ENCODE measurements around the gene MRM2. TPM values are rescaled to one million over a fixed set of nuclear protein-coding genes. Genes with fewer than 3 reads are reported as not detected.

MRM2 gene
- total RNA-seq, 4 donors from 2014 or later: 16.0 to 21.9 (median 17.8) TPM

DNA sequence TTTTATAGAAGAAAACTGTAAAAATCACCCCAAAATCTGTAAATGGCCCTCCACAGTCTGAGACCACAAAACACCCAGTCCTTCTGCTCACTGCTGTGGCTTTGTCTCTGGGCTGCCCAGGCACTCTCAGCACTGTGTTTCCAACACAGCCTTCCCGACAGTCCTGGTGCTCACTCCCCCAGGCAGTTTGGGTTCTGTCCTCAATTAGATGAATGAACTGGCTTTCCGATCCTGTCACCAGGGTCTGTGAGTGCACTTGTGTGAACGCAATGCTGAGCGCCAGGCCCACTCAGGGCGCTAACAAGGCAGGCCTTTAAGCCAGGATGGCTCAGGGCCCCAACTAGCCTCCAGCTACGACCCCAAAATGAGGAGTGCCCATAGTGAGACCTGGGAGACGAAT, 12.5 kb downstream of the MRM2 start:
- TF ChIP-seq POLR2A (IDR thresholded peaks at IDR 0.05) (no peak), EP300 (IDR thresholded peaks at IDR 0.05) (no peak), POLR2AphosphoS5 (IDR thresholded peaks at IDR 0.05) (no peak)
- TF ChIP-seq, protein P1, sequence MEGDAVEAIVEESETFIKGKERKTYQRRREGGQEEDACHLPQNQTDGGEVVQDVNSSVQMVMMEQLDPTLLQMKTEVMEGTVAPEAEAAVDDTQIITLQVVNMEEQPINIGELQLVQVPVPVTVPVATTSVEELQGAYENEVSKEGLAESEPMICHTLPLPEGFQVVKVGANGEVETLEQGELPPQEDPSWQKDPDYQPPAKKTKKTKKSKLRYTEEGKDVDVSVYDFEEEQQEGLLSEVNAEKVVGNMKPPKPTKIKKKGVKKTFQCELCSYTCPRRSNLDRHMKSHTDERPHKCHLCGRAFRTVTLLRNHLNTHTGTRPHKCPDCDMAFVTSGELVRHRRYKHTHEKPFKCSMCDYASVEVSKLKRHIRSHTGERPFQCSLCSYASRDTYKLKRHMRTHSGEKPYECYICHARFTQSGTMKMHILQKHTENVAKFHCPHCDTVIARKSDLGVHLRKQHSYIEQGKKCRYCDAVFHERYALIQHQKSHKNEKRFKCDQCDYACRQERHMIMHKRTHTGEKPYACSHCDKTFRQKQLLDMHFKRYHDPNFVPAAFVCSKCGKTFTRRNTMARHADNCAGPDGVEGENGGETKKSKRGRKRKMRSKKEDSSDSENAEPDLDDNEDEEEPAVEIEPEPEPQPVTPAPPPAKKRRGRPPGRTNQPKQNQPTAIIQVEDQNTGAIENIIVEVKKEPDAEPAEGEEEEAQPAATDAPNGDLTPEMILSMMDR (IDR thresholded peaks at IDR 0.05): no peak
- no peaks in the 10 kb centered on the region for H3K27me3 ChIP-seq
- ATAC-seq: no peak
- no peak overlapping the region for H3K27ac ChIP-seq
- no peaks in the 10 kb centered on the region for H3K9me3 ChIP-seq
- WGBS, 2 donors (ENCODE audit: low coverage in 1 of 2): 71 to 80% methylated on average over 1 of the region's 7 CpGs
- no peak overlapping the region for H3K4me3 ChIP-seq
- H3K36me3 ChIP-seq: peaks cover 0 to 61% of the 10 kb centered on the region in 2 donors
- peaks cover 0 to 41% (median 15%) of the 10 kb centered on the region in 3 donors for H3K4me1 ChIP-seq

DNA sequence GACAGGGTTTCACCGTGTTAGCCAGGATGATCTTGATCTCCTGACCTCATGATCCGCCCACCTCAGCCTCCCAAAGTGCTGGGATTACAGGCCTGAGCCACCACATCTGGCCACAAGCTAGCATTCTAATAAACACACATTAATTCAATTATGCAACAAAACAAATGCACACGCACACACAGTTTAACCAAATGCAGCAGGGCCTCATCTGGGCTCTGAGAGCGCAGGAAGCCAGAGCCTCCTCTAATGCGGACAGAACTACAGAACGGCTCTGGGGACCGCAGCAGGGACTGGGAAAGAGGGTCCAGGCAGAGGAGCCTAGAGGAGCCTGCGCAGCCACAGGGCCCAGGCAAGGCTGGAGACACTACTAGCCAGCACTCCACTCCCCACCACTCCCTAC, 13.1 kb downstream of the MRM2 start:
- TF ChIP-seq POLR2AphosphoS5 (IDR thresholded peaks at IDR 0.05) (no peak), EP300 (IDR thresholded peaks at IDR 0.05) (no peak), POLR2A (IDR thresholded peaks at IDR 0.05) (no peak)
- TF ChIP-seq, protein P1 (IDR thresholded peaks at IDR 0.05): no peak
- Histone ChIP-seq H3K36me3 (peaks cover 0 to 62% of the 10 kb centered on the region in 2 donors), H3K27me3 (no peaks in the 10 kb centered on the region), H3K9me3 (no peaks in the 10 kb centered on the region), H3K4me3 (no peak overlapping the region), H3K4me1 (peaks cover 0 to 41% (median 15%) of the 10 kb centered on the region in 3 donors), H3K27ac (no peak overlapping the region)
- 60 to 63% methylated on average over 1 to 4 of the region's 8 CpGs for WGBS, 2 donors (ENCODE audit: low coverage in 1 of 2)
- ATAC-seq: no peak

DNA sequence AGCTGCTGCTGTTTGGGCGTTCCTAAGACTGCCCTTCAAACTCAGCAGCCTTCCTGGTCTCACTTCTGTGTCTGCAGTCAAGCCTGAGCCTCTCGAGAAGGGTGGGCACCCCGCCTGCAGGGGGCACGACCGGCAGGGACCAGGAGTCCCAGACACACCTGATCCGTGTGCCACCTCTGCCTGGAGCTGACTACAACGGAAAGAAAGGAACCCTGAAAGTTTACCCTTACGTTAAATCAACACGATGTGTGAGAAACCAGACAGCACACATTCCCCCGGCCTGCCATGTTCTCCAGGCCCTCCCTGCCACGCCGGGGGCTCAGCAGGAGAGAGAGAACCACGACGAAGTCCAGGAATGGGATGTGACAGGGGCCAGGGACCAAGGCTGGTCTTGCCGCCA, 14.3 kb downstream of the MRM2 start:
- H3K4me1 ChIP-seq: peaks cover 0 to 35% (median 15%) of the 10 kb centered on the region in 3 donors
- ATAC-seq: no peak
- H3K4me3 ChIP-seq: no peak overlapping the region
- TF ChIP-seq POLR2AphosphoS5 (IDR thresholded peaks at IDR 0.05) (no peak), EP300 (IDR thresholded peaks at IDR 0.05) (no peak), POLR2A (IDR thresholded peaks at IDR 0.05) (no peak)
- TF ChIP-seq, protein P1 (IDR thresholded peaks at IDR 0.05): no peak
- H3K9me3 ChIP-seq: no peaks in the 10 kb centered on the region
- WGBS, 2 donors (ENCODE audit: low coverage in 1 of 2): 100% methylated on average over 3 of the region's 15 CpGs; no CpG with 5 or more reads in 1 of the 2 donors
- H3K27me3 ChIP-seq: no peaks in the 10 kb centered on the region
- H3K36me3 ChIP-seq: peaks cover 0 to 74% of the 10 kb centered on the region in 2 donors
- H3K27ac ChIP-seq: no peak overlapping the region

DNA sequence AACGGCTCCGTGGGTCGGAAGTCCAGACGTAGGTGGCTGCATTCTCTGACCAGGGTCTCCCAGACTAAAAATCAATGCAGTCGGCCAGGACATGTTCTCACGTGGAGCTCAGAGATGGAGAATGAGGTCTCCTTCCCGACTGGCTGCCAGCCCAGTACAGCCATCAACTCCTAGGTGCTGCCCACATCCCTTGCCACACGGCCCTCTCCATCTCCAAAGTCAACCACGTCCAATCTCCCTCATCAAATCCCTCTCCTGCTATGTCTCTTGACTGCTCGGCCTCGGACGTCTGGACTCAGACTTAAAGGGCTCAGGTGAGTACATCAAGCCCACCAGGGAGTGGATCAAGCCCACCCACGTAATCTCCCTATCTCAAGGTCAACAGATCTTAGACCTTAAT, 16.2 kb downstream of the MRM2 start:
- H3K4me3 ChIP-seq: no peak overlapping the region
- 95 to 100% methylated on average over 1 to 10 of the region's 13 CpGs for WGBS, 2 donors (ENCODE audit: low coverage in 1 of 2)
- no peaks in the 10 kb centered on the region for H3K27me3 ChIP-seq
- H3K36me3 ChIP-seq: peaks cover 0 to 93% of the 10 kb centered on the region in 2 donors
- TF ChIP-seq EP300 (IDR thresholded peaks at IDR 0.05) (no peak), POLR2A (IDR thresholded peaks at IDR 0.05) (no peak), POLR2AphosphoS5 (IDR thresholded peaks at IDR 0.05) (no peak)
- TF ChIP-seq, protein P1 (IDR thresholded peaks at IDR 0.05): no peak
- no peak for ATAC-seq
- no peaks in the 10 kb centered on the region for H3K9me3 ChIP-seq
- H3K27ac ChIP-seq: no peak overlapping the region
- H3K4me1 ChIP-seq: peaks cover 0 to 19% (median 5%) of the 10 kb centered on the region in 3 donors

DNA sequence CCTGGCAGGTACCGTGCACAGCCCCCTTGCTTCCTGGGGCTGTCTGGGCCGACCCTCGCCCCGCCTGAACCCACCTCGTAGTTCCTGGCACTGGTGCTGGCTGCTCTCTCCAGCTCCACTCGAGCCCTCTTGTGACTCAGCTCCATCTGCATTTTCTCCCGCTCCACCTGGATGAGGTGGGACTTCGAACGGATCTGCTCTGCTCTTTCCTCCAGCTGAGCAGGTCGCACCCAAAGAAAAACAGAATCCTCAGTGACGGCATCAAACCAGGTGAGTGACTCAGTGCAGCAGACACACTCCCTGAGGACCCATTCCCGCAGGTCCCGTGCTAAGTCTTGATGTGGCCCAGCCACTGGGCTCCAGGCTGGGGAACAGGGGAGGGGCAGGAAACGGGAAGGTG, 16.7 kb downstream of the MRM2 start:
- 90 to 91% methylated on average over 4 of the region's 14 CpGs for WGBS, 2 donors (ENCODE audit: low coverage in 1 of 2)
- Histone ChIP-seq H3K27me3 (no peaks in the 10 kb centered on the region), H3K36me3 (peaks cover 0 to 98% of the 10 kb centered on the region in 2 donors), H3K4me1 (peaks cover 0 to 14% (median 2%) of the 10 kb centered on the region in 3 donors), H3K9me3 (no peaks in the 10 kb centered on the region), H3K4me3 (no peak overlapping the region), H3K27ac (no peak overlapping the region)
- ATAC-seq: no peak
- TF ChIP-seq EP300 (IDR thresholded peaks at IDR 0.05): no peak
- TF ChIP-seq, protein P1 (IDR thresholded peaks at IDR 0.05): no peak
- no peak for TF ChIP-seq POLR2AphosphoS5 (IDR thresholded peaks at IDR 0.05)
- TF ChIP-seq POLR2A (IDR thresholded peaks at IDR 0.05): no peak

Data from gastroesophageal sphincter (tissue), 4 donors.